HL-60/S4 treated with retinoic acid at 250 ng/mL for 4 days and 3 days (cell line): ENCODE results near the gene TBL3.
"Not testable (repeated sequence)": the region's sequence is repeated elsewhere in the genome, so short reads cannot be mapped to it uniquely, and the experiment has no call there.

Source experiments
- in situ Hi-C: fragments of 300-500 bp; cut with MboI; formaldehyde crosslinking; loops from 2 replicates; pipeline ENCODE4 v1.7.0; 2022; ENCODE audit warnings: low sequenced_read_pairs

The TBL3 gene

DNA sequence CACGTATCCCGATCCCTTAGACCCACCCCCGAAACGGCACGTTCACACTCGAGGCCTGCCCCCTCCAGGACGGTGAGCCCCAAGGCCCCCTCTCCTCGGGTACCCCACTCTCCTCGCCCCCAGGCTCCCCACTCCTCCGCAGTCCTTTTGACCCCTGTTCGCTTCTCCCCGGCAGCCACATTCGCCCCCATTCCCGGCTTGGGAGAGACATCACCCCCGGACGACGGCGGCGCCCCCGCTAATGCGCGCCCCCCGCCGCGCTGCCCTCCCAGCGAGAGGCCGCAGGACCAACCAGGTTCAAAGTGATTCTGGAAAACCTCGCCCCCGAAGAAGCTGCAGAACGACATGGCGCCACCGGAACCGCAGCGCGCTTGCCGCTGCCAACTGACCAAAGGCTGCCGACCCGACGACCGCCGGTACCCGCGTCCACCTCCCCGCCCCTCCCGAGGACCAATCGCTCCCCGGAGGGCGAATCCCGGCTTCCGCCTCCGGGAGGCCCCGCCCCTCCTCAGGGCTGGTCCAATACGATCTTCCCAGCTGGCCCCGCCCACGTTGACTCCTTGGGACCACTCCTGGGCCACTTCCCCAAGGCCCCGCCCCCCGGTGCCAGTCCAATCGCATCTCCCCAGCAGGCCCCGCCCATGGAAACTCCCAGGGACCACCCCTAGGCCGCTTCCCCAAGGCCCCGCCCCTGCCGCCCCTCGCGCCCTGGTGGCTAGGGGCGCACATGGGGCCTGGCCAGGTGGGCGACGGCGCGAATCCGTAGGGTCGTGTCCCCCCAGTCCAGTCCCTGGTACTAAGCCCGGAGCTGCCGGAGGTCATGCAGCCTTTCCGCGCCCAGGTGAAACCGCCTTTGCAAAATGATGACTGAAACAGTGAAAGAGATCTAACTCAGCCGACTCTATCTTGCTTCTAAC is 28.8 kb upstream of the TBL3 start, which contains the start of gene MSRB1:
TSS of gene MSRB1 (minus strand) at position 390 of the 917 bp plus-strand sequence. CDS start at position 347, 43 bp downstream.
- in situ Hi-C loops = no loop called here

DNA sequence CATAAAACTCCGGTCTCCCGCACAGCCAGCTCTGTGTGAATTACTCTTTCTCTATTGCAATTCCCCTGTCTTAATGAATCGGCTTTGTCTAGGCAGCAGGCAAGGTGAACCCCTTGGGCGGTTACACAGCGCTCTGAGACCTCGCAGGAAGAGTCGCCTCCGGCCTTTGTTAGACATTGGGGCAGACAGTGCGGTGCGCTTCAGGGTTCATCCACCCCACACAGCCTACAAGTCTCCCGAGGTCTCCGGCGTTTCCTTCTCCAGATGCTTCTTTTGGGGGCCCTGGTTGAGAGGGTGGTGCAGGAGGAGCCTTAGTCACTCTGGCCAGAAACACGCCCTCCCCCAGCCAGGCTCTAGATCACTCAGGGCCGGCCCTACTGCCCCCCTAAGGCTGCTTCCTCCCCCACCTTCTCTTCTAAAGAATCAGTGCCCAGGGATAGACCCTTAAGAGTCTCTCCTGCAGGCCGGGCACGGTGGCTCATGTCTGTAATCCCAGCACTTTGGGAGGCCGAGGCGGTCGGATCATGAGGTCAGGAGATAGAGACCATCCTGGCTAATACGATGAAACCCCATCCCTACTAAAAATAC is 27.1 kb upstream of the TBL3 start:
- in situ Hi-C loops = no loop called here

DNA sequence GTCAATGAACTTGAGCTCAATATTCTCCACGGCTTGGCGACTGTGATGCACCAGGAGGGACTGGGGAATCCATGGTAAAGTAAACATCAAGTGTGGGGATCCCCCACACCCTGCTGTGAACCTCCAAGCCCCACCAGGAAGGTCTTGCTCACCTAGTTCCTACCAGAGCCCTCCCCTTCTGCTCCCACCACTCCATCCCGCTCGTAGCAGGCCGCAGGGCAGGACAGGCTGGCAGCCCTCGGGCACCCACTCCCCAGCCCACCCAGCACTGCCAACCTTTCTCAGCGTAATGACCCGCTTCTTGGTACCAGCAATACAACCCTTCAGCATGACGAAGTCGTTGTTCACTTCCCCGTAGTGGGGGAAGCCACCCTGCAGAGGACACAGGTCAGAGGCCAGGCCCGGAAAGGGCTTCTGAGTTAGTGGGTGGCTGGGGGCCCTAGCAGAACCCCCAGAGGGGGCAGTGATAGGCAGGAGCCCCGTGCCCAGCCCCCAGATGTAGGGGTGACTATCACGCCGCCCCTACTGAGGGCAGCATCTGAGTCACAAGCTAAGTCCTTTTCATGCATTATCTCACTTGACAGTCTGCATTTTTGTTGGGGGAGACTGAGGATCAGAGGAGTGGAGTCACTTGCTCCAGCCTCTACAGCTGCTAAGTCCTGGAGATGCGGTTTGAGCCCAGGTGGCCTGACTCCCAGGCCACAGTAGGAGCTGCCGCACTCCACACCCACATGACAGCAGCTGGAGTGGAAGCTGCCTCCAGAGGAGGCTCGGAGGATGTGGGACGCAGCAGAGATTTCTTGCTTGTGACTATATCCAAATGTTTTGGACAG is 26.1 kb upstream of the TBL3 start:
- in situ Hi-C loops = no loop called here

DNA sequence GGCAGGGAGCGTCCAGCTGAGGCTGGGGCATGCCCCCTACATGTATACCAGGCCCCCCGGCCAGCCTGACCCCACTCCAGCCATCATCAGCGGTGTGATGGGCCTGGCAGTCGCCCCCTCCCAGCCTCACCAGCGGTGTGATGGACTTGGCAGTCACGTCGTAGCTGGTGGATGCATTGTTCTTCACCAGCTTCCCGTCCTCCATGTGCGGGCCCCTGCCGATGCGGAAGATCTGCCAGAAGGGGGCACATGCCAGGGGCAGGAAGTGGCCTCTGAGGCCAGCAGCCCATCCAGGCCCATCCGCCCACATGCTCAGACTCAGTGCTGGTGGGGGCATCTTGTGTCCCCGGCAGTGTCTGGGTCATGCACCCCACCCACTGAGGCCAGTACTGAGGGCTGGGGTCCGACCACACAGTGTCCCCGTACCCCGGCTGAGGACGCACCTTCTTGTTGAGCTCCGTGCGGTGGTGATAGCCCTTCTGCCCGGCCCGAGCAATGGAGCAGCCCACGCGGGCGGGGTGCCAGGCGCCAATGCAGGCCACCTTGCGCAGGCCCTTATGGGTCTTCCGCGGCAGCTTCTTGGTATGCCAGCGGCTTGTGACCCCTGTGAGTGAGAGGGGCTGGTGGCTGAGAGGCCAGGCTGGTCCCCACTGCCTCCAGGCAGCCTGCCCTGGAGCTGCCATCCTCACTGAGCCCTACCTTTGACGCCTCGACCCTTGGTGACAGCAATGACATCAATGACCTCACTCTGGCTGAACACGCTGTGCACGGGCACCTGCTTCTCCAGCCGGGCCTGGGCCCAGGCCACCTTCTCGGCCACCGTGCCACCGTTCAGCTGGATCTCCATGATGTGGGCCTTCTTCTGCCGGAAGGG is 25.1 kb upstream of the TBL3 start:
- in situ Hi-C loops = no loop called here

DNA sequence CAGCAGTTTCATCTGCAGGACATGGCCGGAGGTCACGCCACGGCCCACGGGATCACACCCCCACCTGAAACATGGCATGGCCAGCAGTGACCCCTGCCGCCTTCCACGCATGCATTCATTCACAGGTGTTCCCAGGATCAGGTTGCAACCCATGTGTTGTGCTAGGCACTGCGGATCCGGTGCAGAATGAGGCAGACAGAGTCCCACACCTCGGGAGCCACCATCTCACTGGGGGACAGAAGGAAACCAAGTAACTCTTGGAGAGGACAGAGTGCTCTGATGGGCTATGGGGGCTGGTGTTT is 24.5 kb upstream of the TBL3 start:
- in situ Hi-C loops = no loop called here

DNA sequence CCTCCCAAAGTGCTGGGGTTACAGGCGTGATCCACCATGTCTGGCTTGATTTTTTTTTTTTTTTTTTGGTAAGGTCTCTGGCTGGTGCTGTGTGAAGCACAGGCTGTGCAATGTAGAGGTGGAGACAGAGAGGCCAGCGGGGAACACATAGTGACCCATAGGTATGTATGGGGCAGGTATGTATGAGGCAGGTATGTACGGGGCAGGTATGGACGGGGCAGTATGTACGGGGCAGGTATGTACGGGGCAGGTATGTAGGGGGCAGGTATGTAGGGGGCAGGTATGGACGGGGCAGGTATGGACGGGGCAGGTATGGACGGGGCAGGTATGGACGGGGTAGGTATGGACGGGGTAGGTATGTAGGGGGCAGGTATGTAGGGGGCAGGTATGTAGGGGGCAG is 22.3 kb upstream of the TBL3 start:
- in situ Hi-C loops = no loop called here

DNA sequence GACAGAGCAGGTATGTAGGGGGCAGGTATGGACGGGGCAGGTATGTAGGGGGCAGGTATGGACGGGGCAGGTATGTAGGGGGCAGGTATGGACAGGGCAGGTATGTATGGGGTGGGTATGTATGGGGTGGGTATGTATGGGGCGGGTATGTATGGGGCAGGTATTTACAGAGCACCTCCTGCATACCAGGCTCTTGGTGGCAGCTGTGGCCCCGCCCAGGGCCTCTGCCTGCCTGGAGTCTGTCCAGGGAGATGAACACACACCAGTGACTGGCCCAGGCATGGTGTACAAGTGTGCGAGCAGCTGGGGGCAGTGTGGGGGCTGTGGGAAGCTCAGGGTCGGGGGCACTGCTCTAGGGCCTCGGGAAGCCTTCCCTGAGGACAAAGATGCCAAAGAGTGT is 21.8 kb upstream of the TBL3 start:
- in situ Hi-C loops = no loop called here

DNA sequence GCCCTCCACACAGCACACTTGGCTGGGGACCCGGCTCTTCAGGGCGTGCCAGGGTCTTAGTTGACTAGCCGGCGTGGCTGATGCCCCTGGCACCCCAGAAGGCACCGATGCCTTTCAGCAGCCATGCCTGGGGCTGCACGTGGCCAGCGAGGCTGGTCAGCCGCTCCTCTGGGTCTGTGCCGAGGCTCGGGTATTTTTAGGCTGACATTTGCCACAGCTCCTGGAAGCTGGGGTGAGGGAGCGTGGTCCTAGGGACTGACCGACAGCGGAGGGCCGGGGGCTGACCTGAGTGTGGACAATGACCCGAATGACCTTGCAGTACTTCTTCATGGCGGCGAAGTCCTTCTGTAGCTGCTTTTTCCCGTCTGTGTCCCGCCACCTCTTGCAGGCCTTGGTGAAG is 21.3 kb upstream of the TBL3 start:
- in situ Hi-C loops = no loop called here

DNA sequence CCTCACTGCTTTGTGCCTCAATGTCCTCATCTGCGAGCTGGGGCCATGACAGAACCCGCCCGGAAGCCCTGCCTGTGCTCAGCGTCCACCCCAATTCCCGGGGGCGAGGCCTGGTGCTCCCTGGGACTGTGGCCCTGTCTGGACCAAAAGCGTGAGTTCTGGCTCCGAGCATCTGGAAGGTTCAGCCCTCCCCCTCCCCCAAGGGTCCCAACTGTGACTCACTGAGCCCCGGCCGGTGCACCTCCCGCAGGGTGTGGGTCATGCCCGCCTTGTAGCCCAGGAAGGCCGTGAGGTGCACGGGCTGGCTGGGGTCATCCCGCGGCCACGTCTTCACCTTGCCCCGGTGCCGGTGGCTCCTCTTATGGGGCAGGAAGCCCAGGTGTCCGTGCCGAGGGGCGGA is 18.1 kb upstream of the TBL3 start:
- in situ Hi-C loops = no loop called here

DNA sequence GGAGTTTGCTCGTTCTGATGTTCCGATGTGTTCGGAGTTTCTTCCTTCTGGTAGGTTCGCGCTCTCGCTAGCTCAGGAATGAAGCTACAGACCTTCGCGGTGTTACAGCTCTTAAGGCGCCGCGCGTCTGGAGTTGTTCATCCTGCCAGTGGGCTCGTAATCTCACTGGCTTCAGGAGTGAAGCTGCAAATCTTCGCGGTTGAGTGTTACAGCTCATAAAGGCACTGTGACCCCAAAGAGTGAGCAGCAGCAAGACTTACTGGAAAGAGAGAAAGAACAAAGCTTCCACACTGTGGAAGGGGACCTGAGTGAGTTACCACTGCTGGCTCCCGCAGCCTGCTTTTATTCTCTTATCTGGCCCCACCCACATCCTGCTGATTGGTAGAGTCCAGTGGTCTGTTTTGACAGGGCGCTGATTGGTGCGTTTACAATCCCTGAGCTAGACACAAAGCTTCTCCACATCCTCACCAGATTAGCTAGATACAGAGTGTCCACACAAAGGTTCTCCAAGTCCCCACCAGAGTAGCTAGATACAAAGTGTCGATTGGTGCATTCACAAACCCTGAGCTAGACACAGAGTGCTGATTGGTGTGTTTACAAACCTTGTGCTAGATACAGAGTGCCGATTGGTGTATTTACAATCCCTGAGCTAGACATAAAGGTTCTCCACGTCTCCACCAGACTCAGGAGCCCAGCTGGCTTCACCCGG is 14.3 kb upstream of the TBL3 start:
- in situ Hi-C loops = not testable (repeated sequence)

DNA sequence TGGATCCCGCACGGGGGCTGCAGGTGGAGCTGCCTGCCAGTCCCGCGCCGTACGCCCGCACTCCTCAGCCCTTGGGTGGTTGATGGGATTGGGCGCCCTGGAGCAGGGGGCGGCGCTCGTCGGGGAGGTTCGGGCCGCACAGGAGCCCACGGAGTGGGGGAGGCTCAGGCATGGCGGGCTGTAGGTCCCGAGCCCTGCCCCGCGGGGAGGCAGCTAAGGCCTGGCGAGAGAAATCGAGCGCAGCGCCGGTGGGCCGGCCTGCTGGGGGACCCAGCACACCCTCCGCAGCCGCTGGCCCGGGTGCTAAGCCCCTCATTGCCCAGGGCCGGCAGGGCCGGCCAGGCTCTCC is 13.7 kb upstream of the TBL3 start:
- in situ Hi-C loops = not testable (repeated sequence)

DNA sequence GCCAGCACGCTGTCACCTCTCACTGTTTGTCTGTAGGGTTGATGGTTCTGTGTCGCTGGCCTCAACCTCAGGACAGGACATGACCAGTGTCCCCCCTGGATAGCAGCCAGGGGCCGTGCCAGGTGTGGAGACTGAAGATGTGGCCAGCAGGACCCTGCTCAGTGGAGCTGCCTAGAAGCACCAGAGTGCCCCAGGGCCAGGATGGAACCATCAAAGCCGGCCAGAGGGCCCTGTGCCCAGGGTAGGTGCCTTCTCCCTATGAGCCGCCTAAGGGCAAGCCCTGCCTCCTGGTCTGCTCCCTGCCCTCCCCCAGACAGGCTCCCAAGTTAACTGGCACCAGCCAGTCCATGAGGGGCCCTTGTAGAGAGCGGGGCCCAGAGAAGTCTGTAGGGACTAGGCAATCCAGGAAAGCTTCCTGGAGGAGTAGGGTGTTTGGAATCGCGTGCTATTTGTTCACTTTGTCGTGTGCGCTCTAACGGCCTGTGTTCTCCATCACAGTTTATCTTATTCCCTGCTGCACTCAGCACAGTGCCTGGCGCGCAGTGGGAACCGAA is 13.1 kb upstream of the TBL3 start:
- in situ Hi-C loops = no loop called here

DNA sequence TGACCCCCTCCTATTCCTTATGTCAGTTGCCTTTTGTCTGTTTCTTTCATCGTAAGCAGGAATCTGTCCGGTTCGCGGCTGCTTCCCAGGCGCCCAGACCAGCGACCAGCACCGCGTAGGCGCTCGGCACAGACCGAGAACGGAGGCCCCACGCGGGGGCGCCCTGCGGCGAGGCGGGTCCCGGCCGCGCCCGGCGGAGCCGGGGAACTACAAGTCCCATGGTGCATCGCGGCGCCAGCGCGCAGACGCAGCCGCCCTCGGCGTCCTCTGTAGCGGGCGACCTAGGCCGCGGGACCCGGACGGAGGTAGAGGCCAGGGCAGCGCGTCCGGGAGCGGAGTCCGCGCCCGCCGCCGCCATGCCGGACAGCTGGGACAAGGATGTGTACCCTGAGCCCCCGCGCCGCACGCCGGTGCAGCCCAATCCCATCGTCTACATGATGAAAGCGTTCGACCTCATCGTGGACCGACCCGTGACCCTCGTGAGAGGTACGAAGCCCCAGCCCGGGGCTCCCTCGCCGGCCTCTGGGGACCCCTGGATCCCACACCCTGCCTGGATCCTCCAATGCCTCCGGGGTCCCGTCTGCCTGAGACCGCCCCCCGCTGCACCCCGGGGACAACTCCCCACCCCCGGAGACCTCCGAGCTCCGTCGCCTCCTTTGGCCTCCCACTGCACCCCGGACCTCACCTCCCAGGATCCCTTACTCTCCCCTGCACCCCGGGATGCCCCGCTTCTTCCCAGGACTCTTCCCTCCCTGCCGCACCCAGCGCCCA is 12.4 kb upstream of the TBL3 start, which contains the start of gene NDUFB10:
TSS of gene NDUFB10 (plus strand) at position 270 of the 771 bp plus-strand sequence. CDS start at position 357, 87 bp downstream.
- in situ Hi-C loops = no loop called here

DNA sequence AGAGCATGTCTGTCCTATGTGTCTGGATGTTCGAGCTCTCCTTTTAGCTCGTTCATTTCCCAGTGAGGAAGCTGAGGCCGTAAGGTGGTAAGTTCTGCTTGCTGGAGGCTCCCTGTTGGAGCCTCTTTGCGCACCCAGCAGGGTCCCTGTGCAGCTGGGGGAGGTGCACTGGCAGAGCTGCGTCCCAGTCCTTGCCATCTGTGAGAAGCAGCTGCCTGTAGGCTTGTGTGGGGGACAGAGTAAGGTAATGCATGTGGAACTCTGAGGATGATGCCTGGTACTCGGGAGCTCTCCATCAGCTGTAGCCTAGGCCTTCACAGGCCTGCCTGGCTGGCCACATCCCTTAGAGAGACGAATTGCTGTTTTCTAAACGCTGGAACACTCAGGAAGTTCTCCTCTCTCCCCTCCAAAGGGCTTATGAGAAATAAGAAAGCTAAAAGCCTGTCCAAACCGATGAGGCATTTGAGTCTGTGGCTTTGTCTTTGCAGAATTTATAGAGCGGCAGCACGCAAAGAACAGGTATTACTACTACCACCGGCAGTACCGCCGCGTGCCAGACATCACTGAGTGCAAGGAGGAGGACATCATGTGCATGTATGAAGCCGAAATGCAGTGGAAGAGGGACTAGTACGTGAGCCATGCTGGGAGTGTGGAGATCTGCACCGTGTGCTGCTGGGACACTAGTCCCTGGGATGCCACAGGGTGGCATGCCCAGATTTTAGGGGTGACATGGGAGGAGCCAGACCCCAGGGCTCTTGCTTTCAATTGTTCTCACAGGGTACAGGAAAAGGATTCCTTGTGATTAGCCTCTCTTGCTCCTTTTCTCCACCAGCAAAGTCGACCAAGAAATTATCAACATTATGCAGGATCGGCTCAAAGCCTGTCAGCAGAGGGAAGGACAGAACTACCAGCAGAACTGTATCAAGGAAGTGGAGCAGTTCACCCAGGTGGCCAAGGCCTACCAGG is 10.9 kb upstream of the TBL3 start:
- in situ Hi-C loops = no loop called here

DNA sequence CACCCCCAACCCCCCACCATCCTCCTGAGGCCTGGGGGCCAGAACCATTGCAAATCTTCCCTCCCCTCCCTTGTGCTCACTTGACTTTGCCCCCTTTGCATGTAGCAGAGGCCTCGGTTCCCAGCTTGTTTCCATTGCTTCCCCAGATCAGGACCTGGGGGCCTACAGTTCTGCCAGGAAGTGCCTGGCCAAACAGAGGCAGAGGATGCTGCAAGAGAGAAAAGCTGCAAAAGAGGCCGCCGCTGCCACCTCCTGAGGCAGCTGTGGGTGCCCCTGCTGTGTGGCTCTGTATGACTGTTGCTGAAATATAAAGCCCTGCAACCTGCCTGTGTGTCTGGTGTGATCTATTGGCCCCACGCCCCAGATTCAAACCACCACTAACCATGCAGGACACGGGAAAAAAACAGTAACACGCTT is 10.2 kb upstream of the TBL3 start:
- in situ Hi-C loops = no loop called here

DNA sequence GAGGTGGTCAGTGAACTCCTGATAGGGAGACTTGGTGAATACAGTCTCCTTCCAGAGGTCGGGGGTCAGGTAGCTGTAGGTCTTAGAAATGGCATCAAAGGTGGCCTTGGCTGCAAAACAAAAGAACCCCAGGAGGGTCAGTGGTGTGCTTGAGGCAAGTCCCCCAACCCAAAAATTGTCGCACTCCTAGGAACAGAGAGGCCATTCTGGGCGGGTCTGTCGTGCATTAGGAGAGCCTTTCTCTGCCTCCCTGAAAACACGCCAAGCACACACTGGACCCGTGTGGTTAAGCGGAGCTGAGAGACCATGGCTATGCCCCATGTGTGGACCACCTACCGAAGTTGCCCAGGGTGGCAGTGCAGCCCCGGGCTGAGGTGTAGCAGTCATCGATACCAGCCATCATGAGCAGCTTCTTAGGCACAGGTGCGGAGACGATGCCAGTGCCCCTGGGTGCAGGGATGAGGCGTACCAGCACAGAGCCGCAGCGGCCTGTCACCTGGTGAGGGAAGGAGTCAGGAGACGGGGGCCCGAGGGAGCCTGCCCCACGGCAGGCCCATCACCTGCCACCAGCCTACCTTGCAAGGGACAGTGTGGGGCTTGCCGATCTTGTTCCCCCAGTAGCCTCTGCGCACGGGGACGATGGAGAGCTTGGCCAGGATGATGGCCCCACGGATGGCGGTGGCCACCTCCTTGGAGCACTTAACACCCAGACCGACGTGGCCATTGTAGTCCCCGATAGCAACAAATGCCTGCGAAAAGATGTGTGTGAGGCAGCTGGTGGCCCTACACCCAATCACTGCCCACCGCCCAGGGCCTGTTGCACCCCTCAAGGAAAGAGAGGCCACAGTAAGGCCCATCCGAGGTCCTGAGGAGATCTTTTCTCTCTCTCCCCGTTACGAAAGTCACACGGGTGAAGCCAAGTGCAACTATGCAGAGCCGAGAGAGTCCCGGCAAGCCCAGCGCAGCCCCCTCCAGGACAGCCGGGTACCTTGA is 9.4 kb upstream of the TBL3 start:
- in situ Hi-C loops = not testable (repeated sequence)
